GM21619 (cell line): ENCODE measurements around the gene ZP2.
"Not testable (repeated sequence)": the region's sequence is repeated elsewhere in the genome, so short reads cannot be mapped to it uniquely, and the experiment has no call there.

ENCODE experiments used
- ATAC-seq: cut with Tn5 transposase; IDR thresholded peaks from one replicate; pipeline ENCODE4 v1.9.1; 2021; ENCODE audit not compliant: unreplicated experiment

The ZP2 gene

DNA sequence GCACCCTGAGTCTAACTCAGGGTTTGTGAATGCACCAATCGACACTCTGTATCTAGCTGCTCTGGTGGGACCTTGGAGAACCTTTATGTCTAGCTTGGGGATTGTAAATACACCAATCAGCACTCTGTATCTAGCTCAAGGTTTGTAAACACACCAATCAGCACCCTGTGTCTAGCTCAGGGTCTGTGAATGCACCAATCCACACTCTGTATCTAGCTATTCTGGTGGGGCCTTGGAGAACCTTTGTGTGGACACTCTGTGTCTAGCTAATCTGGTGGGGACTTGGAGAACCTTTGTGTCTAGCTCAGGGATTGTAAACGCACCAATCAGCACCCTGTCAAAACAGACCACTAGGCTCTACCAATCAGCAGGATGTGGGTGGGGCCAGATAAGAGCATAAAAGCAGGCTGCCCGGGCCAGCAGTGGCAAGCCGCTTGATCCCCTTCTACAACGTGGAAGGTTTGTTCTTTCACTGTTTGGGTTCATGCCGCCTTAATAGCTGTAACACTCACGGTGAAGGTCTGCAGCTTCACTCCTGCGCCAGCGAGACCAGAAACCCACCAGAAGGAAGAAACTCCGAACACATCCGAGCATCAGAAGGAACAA, 58.1 kb downstream of the ZP2 start:
- ATAC-seq: not testable (repeated sequence)

DNA sequence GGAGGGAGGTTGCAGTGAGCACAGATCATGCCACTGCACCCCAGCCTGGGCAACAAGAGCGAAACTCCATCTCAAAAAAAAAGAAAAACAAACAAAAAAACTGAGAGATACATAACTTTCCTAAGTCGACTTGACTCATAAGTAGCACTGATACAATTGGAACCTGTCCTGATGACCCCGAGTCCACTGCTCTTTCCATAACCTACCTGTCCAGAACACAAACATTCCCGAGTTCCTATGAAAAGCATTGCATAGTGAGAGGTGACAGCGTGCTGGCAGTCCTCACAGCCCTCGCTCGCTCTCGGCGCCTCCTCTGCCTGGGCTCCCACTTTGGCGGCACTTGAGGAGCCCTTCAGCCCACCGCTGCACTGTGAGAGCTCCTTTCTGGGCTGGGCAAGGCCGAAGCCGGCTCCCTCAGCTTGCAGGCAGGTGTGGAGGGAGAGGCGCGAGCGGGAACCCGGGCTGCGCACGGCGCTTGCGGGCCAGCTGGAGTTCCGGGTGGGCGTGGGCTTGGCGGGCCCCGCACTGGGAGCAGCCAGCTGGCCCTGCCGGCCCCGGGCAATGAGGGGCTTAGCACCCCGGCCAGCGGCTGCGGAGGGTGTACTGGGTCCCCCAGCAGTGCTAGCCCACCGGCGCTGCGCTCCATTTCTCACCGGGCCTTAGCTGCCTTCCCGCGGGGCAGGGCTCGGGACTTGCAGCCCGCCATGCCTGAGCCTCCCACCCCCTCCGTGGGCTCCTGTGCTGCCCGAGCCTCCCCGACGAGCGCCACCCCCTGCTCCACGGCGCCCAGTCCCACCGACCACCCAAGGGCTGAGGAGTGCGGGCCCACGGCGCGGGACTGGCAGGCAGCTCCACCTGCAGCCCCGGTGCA, 59.0 kb downstream of the ZP2 start:
- ATAC-seq: not testable (repeated sequence)

DNA sequence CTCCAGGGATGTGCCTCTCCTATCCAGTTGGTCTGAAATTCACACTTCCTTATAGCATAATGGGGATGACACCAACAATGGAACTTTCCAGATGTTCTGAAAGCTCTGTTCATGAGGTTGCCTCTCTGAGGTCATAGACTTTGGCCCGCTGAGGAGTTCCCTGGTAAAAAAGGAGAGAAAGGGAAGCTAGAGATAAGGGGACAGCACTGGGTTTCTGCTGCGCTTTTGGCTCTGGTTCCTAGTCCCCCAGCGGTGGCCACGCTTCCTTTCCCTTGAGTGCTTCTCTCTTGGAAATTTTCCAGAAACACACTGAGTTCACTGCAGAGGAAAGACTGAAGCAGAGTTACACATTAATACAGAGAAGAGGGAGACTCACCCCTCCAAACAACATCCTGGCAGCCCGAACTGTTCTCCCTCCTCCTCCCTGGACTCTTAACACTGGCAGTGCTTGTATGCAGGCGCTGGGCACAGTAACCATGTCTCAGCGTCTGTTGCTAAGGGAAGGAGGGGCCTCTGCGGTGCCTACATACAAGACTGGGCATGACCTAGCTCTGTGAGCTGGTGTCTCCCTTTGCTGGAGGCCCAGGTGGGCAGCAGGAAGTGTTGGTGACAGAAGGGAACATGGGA, 60.9 kb downstream of the ZP2 start, which contains the start of gene DNAH3:
Gene DNAH3, minus strand, starts transcription at position 472 of the 627 bp plus-strand sequence. CDS start 527 bp downstream, outside the sequence.
- ATAC-seq: no peak
